ENCODE measurements around the gene CCDC71L.

Gene CCDC71L

DNA sequence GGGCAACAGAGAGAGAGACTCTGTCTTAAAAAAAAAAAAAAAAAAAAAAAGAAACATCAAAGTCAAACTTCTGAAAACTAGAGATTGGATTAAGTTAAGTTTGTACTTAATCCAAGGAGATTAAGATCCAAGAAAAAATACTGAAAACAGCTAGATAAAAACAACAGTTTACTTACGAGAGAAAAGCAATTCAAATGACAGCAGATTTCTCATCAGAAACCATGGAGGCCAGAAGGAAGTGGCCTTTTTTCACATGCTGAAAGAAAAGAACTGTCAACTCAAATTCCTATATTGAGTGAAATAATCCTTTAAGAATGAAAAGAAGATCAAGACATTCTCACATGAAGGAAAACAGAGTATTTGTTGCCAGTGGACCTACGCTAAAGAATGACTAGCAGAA lies 5.4 kb upstream of the CCDC71L start:
- TF ChIP-seq, protein P1, sequence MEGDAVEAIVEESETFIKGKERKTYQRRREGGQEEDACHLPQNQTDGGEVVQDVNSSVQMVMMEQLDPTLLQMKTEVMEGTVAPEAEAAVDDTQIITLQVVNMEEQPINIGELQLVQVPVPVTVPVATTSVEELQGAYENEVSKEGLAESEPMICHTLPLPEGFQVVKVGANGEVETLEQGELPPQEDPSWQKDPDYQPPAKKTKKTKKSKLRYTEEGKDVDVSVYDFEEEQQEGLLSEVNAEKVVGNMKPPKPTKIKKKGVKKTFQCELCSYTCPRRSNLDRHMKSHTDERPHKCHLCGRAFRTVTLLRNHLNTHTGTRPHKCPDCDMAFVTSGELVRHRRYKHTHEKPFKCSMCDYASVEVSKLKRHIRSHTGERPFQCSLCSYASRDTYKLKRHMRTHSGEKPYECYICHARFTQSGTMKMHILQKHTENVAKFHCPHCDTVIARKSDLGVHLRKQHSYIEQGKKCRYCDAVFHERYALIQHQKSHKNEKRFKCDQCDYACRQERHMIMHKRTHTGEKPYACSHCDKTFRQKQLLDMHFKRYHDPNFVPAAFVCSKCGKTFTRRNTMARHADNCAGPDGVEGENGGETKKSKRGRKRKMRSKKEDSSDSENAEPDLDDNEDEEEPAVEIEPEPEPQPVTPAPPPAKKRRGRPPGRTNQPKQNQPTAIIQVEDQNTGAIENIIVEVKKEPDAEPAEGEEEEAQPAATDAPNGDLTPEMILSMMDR (IDR thresholded peaks at IDR 0.05), result no peak
- no peak for TF ChIP-seq ZFX (IDR thresholded peaks at IDR 0.05; ENCODE audit: borderline replicate concordance)
- no peak overlapping the region for H3K27ac ChIP-seq

DNA sequence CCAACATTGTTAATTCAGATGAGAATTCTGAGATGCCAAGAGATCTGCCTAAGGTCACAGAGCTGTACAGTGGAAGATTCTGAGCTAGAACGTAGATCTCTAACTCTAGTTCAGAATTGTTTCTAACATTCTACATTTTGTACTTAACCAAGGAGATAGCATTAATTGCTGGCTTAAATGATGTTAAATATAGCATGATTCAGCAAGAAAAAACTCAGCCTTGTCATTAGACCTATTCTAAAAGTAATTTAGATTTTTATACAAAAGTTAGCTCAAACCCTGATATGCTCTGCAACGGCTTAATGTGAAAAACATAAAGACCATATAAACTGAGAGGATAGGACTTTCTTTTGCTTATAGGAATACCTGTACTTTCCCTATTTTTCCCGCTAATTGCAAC lies 3.4 kb upstream of the CCDC71L start:
- TF ChIP-seq, protein P1 (IDR thresholded peaks at IDR 0.05), result no peak
- no peak for TF ChIP-seq ZFX (IDR thresholded peaks at IDR 0.05; ENCODE audit: borderline replicate concordance)
- no peak overlapping the region for H3K27ac ChIP-seq

DNA sequence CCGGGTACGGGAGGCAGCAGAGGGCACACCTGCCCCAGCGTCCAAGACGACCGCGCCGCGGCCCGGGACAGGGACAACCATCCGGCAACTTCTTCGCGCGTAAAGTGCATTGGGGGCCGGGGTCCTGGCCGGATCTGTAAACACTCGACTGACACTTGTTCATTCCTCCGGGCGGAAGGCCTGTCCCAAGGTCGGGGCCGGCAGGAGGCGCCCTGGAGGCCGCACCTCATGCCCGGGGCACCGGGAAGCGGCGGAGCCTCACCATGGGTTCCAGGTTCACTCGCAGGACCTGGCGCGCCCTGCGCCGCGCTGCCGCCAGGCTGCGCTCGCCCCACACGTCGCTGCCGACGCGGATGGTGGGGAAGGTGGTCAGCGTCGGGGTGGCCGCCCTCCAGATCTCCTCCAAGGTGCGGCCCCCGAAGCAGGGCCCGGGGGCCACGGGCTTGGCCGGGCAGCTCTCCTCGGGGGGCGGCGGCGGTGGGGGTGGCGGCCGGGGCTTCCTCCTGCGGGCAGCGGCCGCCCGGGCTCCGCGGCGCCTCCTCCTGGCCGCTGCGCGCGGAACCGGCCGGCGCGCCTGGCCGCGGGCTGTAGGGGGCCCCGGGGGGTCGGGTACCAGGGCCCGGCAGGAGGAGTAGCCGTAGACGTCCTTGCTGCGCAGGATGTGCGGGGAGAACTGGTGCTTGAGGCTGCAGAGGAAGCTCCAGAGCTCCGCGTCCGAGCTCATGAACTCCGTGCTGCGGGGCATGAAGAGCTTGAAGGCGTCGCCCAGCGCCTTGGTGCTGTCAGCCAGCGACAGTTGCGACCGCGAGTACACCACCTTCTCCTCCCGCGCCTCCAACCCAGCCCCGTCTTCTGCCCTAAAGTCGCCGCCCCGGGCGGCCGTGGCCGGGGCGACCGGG lies 746 bp downstream of the CCDC71L start:
- peak overlapping the region; percentile 84 for H3K27ac ChIP-seq
- TF ChIP-seq, protein P1 (IDR thresholded peaks at IDR 0.05), result peak; percentile 100
- no peak for TF ChIP-seq ZFX (IDR thresholded peaks at IDR 0.05; ENCODE audit: borderline replicate concordance)

DNA sequence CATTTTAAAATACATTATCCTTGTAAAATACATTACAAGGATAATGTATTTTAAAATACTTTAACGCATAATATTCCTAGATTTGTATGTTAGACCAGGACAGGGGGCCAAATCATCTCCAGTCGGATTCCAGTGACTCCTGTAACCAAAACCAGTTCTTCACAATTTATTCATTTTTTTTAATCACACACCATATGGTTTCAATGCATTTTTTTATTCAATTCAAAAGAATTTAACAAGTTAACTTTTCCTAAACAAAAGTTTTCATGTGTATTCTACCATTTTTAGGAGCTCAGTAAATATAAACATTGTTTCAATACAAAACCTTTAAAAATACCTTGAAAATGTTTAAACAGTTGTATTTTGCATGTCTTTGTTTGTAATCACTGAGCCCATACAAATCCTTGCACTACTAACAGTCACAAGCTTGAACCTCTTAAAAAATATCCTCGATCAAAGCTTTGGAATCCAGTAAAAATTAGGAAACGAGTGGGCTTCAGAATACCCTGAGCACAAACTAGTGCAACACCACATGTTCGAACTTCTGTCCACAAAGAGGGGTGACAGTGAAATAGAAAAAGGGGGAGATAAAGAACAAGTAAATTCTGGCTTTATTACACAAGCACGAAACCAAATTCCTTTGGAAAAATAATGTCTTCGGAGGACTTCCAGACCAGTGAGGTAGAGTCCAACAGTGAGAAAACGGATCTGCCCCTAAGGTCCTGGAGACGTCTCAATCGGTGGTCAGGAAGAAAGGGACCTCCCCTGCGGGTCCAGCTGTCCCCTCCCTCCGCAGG lies 1.6 kb downstream of the CCDC71L start:
- TF ChIP-seq, protein P1 (IDR thresholded peaks at IDR 0.05), result no peak
- no peak for TF ChIP-seq ZFX (IDR thresholded peaks at IDR 0.05; ENCODE audit: borderline replicate concordance)
- peak overlapping the region; percentile 84 for H3K27ac ChIP-seq

DNA sequence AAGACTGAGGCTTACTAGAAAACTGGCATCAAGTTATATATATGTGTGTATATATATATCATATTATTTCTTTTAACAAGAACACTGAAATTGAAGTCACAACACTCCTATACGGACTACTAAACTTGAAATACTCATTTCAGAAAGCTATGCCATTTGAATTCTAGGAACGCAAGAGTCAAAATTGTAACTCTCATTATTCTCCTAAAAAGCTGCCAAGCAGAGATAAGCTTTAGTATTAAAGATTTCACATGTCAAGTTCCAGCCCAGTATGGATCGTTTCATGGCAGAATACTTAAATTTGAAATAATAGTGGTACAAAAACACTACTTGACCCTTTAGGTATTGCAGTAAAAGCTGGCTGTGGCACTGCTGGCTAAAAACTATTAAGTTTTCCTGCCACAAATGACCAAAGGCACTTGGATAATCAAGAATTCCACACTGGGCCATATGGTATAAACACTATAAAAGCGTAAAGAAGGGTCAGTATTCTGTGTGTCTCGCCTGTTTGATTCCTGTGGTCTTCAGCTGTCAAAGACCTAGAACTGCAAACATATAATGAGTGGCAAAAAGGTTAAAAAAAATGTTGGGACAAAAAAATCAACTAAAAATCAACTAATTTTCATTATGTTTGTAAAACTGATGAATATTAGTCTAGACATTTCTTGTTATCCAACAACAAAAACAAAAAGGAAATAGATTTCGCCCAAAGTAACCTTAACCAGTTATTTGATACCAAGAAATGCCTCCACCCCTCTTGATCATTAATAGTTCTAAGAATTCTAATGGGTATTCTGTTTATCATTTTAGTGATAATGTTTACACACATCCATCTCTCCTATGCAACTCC lies 2.4 kb downstream of the CCDC71L start:
- no peak overlapping the region for H3K27ac ChIP-seq
- no peak for TF ChIP-seq ZFX (IDR thresholded peaks at IDR 0.05; ENCODE audit: borderline replicate concordance)
- TF ChIP-seq, protein P1 (IDR thresholded peaks at IDR 0.05), result no peak

DNA sequence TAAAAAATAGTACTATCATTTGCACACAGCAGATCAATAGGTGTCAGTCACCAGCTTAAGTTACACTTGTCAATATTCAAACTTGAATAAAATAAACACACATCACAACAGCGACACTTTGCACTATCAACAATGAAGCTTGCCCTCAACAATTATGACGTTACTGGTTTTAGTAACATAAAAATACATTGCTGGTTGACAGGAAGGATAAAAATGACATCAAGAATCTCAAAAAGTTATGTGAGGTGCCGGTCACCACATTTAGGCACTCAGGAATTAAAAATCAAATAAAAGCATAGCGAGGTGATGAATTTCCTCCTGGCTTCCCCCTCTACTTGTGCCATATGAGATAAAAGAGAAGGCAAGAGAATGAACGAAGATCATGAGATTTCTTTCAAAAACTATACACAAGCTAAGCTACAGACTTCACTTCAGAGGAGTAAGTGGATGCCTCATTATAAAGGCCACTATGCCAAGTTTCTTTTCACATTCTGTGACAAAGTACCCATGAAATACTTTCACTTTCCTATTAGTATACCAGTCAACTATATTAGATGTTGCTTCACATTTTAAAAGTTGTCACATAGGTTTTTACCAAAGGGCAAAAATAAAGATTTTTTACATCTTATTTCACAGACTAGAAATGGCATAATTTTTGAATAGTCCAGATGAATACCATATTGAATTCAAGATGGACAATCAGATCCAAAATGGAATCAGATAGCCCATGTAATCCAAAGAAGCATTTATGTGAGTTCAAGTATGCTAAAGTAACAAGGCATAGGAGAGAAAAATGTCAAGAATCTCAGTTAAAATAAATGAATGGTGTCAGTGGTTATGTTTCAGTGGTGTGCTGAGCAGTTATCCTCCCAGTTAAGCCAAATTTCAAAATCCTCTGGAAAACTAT lies 3.6 kb downstream of the CCDC71L start:
- no peak overlapping the region for H3K27ac ChIP-seq
- TF ChIP-seq, protein P1 (IDR thresholded peaks at IDR 0.05), result no peak
- TF ChIP-seq ZFX (IDR thresholded peaks at IDR 0.05; ENCODE audit: borderline replicate concordance), result no peak

All from 22Rv1 (cell line).